Thoracic aorta (tissue), 2 donors: Measurements from ENCODE around the gene CACUL1. TPM values are rescaled to one million over a fixed set of nuclear protein-coding genes. Genes with fewer than 3 reads are reported as not detected.
"Not testable (repeated sequence)": the region's sequence is repeated elsewhere in the genome, so short reads cannot be mapped to it uniquely, and the experiment has no call there.

ENCODE experiments used
- ATAC-seq: fragments of 150-250 bp; one replicate; pipeline ENCODE4 v1.8.0; 2017; ENCODE audit warnings: low read depth; ENCODE audit not compliant: insufficient number of reproducible peaks, low FRiP score
- DNase-seq: peaks from one replicate; pipeline ENCODE4 v3.0.0-alpha.2; 2020; ENCODE audit warnings: low spot score
- H3K27ac ChIP-seq, 2 donors: fragments of 200-600 bp; sonication (generic); 1 replicate in 1 of 2; 2 replicates in 1 of 2; pipeline ENCODE4 v1.5.1; 2016; ENCODE audit warnings: mild to moderate bottlenecking in 2 of 2, moderate library complexity in 2 of 2
- H3K27me3 ChIP-seq: fragments of 200-600 bp; sonication (generic); replicated peaks from 2 replicates; pipeline ENCODE4 v1.6.0; 2016; ENCODE audit warnings: mild to moderate bottlenecking; ENCODE audit not compliant: insufficient read depth
- H3K36me3 ChIP-seq: fragments of 200-600 bp; sonication (generic); one replicate; pipeline ENCODE4 v1.5.1; 2016
- H3K4me1 ChIP-seq, 2 donors: fragments of 200-600 bp; sonication (generic); 1 replicate in 1 of 2; 2 replicates in 1 of 2; pipeline versions ENCODE4 v1.5.1 to v1.6.0; 2016; ENCODE audit warnings: low read depth in 2 of 2, mild to moderate bottlenecking in 1 of 2; ENCODE audit not compliant: control insufficient read depth in 1 of 2
- H3K4me3 ChIP-seq: fragments of 200-600 bp; sonication (generic); 2 replicates; pipeline ENCODE4 v1.5.1; 2016; ENCODE audit warnings: mild to moderate bottlenecking
- H3K9me3 ChIP-seq: fragments of 200-600 bp; sonication (generic); 2 replicates; pipeline ENCODE4 v1.5.1; 2016
- total RNA-seq, 2 donors: library from RNA; depleted of rRNA; stranded (reverse); fragments of >200 nt; gene quantifications; one replicate each; pipeline versions ENCODE4 v1.1.0 to v1.2.3, GENCODE V29; 2016
- TF ChIP-seq, protein P1 (sequence below): fragments of 200-600 bp; sonication (generic); IDR thresholded peaks from one replicate; pipeline ENCODE4 v1.5.1; 2019; ENCODE audit warnings: antibody characterized with exemption

The CACUL1 gene
- total RNA-seq, 2 donors from 2014 or later = 32.7 to 42.9 TPM

DNA sequence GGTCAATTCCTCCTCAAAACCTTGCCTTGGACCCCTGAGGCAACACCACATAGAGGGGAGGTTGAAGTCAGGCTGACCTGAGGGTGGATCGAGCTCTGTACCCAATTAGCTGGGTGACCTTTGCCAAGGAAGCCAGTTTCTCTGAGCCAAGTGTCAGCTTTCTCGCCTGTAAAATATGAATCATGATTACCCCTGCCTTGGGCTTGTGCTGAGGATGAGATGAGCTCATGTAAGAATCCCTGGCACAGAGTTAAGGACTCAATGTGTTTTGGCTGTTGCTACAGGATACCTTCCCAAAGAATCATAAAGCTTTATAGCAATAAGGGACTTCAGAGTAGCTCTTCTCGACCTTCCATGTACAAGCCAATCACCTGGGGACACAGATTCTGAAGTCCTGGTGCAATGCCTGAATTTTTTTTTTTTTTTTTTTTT, 43.5 kb upstream of the CACUL1 start:
- H3K4me1 ChIP-seq = no peaks in the 10 kb centered on the region
- no peak overlapping the region for H3K4me3 ChIP-seq
- no peaks in the 10 kb centered on the region for H3K36me3 ChIP-seq
- no peaks in the 10 kb centered on the region for H3K27me3 ChIP-seq
- TF ChIP-seq, protein P1, sequence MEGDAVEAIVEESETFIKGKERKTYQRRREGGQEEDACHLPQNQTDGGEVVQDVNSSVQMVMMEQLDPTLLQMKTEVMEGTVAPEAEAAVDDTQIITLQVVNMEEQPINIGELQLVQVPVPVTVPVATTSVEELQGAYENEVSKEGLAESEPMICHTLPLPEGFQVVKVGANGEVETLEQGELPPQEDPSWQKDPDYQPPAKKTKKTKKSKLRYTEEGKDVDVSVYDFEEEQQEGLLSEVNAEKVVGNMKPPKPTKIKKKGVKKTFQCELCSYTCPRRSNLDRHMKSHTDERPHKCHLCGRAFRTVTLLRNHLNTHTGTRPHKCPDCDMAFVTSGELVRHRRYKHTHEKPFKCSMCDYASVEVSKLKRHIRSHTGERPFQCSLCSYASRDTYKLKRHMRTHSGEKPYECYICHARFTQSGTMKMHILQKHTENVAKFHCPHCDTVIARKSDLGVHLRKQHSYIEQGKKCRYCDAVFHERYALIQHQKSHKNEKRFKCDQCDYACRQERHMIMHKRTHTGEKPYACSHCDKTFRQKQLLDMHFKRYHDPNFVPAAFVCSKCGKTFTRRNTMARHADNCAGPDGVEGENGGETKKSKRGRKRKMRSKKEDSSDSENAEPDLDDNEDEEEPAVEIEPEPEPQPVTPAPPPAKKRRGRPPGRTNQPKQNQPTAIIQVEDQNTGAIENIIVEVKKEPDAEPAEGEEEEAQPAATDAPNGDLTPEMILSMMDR = no peak
- no peak overlapping the region for H3K27ac ChIP-seq
- ATAC-seq (no peak), DNase-seq (no peak)
- H3K9me3 ChIP-seq = no peaks in the 10 kb centered on the region

DNA sequence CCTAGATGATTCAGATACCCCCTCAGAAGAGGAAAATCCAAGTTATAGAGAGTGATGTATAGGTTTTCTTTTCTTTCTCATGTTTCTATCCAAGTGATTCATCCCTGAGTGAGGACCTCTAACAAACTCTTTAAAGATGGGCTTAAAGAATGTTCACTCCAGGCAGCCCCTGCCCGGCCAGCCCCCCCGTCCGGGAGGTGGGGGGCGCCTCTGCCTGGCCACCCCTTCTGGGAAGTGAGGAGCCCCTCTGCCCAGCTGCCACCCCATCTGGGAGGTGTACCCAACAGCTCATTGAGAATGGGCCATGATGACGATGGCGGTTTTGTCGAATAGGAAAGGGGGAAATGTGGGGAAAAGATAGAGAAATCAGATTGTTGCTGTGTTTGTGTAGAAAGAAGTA, 40.2 kb upstream of the CACUL1 start:
- not testable (repeated sequence) for H3K9me3 ChIP-seq, ATAC-seq, H3K4me3 ChIP-seq, H3K4me1 ChIP-seq, DNase-seq, H3K36me3 ChIP-seq, H3K27ac ChIP-seq, H3K27me3 ChIP-seq

DNA sequence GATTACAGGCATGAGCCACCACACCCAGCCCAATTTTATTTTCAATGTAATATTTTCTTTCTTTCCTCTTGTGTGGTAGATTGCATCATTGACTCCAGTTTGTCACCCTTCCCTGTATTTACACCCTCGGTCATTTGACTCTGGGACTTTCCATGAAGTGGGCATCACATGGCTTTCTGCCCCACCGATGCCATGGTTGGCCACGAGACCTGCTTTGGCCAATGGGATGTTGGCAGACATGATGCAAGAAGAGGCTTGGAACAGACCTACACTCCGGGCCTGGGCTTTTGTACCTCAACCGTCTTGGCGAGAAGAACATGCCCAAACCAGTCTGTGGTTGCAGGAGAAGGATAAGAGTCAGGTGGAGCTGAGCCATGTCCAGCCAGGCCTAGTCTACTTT, 38.8 kb upstream of the CACUL1 start:
- H3K36me3 ChIP-seq = no peaks in the 10 kb centered on the region
- H3K27ac ChIP-seq = no peak overlapping the region
- H3K4me1 ChIP-seq = no peaks in the 10 kb centered on the region
- DNase-seq = no peak
- no peaks in the 10 kb centered on the region for H3K27me3 ChIP-seq
- no peak for ATAC-seq
- H3K9me3 ChIP-seq = no peaks in the 10 kb centered on the region
- TF ChIP-seq, protein P1 = no peak
- no peak overlapping the region for H3K4me3 ChIP-seq

DNA sequence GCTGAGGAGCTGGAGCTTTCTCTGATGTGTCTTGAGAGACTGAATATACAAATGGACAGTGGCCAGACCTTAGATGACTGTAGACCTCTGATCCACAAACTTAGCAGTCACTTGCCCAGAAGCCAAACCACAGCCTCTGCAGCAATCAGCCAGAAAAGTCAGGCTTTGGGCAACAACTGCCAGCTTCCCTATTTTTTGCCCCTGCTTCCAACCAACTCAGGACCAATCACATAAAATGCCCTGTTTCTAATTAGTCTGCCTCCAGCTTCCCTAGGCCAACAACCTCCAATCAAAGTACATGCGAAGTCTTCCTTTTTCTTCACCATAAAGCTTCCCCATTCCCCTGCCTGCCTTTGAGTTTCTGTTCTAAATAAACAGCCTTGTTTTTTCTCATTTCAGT, 37.8 kb upstream of the CACUL1 start:
- Histone ChIP-seq H3K27me3 (no peaks in the 10 kb centered on the region), H3K9me3 (no peaks in the 10 kb centered on the region), H3K27ac (no peak overlapping the region), H3K4me1 (no peaks in the 10 kb centered on the region), H3K36me3 (no peaks in the 10 kb centered on the region), H3K4me3 (no peak overlapping the region)
- ATAC-seq (no peak), DNase-seq (no peak)
- TF ChIP-seq, protein P1 = no peak

DNA sequence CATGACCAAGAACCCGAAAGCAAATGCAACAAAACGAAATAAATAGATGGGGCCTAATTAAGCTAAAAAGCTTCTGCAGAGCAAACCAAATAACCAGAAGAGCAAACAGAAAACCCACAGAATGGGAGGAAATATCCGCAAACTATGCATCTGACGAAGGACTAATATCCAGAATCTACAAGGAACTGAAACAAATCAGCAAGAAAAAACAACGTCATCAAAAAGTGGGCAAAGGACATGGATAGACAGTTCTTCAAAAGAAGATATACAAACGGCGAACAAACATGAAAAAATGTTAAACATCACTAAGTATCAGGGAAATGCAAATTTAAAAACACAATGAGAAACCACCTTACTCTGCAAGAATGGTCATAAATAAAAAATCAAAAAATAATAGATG, 35.3 kb upstream of the CACUL1 start:
- Histone ChIP-seq H3K36me3 (no peaks in the 10 kb centered on the region), H3K27ac (no peak overlapping the region), H3K4me1 (no peaks in the 10 kb centered on the region), H3K27me3 (no peaks in the 10 kb centered on the region), H3K9me3 (no peaks in the 10 kb centered on the region), H3K4me3 (no peak overlapping the region)
- ATAC-seq (no peak), DNase-seq (no peak)
- TF ChIP-seq, protein P1 = no peak

DNA sequence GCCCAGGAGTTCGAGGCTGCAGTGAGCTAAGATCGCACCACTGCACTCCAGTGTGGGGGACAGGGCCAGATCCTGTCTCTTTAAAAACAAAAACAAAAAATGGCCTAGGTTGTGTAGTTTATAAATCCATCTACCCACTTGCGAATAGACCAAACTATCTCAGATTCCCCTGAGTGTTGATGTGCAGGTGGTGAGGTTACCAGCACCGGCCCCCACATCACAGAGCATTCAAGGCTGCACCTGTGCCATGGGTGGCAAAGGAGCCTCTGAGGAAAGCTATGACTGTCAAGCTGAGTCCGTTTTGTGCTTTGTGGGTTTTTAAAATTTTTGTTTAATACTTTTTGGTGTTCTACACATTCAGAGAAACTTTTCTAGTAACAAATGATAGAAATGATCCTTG, 30.8 kb upstream of the CACUL1 start:
- no peaks in the 10 kb centered on the region for H3K27me3 ChIP-seq
- H3K4me3 ChIP-seq = no peak overlapping the region
- H3K27ac ChIP-seq = no peak overlapping the region
- no peak for ATAC-seq
- H3K4me1 ChIP-seq = no peaks in the 10 kb centered on the region
- H3K9me3 ChIP-seq = no peaks in the 10 kb centered on the region
- no peaks in the 10 kb centered on the region for H3K36me3 ChIP-seq
- TF ChIP-seq, protein P1 = no peak
- no peak for DNase-seq
